HepG2 (cell line): ENCODE data around the gene CD4. TPM values are rescaled to one million over a fixed set of nuclear protein-coding genes. Genes with fewer than 3 reads are reported as not detected.

Source experiments
- ATAC-seq: fragments of 200-7000 bp; cut with Tn5 transposase; 3 replicates; pipeline ENCODE4 v1.9.1; 2020; ENCODE audit warnings: mild to moderate bottlenecking, moderate library complexity
- BruUV-seq: library from RNA; stranded (reverse); fragments of 400-500 nt; replicated peaks from 2 replicates; lab custom pipeline; 2021; lab: Mats Ljungman, UMichigan
- CTCF ChIA-PET: fragments of 300-600 bp; formaldehyde crosslinking; extraction: SDS; loops from one replicate; lab custom pipeline; 2021; ENCODE audit warnings: low total read pairs, inconsistent platforms, low intra/inter-chr PET ratio; lab: Yijun Ruan, JAX
- POLR2A ChIA-PET: fragments of 350-600 bp; sonication (Branson Sonifier 250); formaldehyde crosslinking; loops from one replicate; lab custom pipeline; 2020; ENCODE audit warnings: antibody characterized with exemption, inconsistent platforms; lab: Yijun Ruan, JAX
- DNase-seq: peaks from one replicate; pipeline ENCODE4 v3.0.0-alpha.2; 2015; ENCODE audit warnings: low spot score
- FAIRE-seq: peaks from 3 replicates; lab custom pipeline; 2011; peaks lifted over from hg19 to GRCh38; lab: Jason Lieb, UNC
- H2AFZ ChIP-seq: one replicate; pipeline ENCODE4 v1.6.1; 2011; ENCODE audit warnings: low read length, inconsistent platforms
- H3K27ac ChIP-seq: fragments of 300-600 bp; 3 replicates; pipeline ENCODE4 v1.8.0; 2011; ENCODE audit warnings: mixed run types, mild to moderate bottlenecking, mixed read lengths, low read length, inconsistent platforms; ENCODE audit not compliant: insufficient read depth; ENCODE audit errors: extremely low read length
- H3K27me3 ChIP-seq, 2 experiments: fragments of 200-600 bp in 1 of 2; 2 replicates in 1 of 2; 3 replicates in 1 of 2; pipeline versions ENCODE4 v1.6.0 to v1.8.0; 2011; ENCODE audit warnings: low read length in 2 of 2, mild to moderate bottlenecking in 2 of 2, moderate library complexity in 2 of 2, inconsistent platforms in 1 of 2; ENCODE audit not compliant: insufficient read depth in 2 of 2, control insufficient read depth in 1 of 2
- H3K36me3 ChIP-seq, 2 experiments: fragments of 200-600 bp in 1 of 2; replicated peaks in 1 of 2; 2 replicates in 1 of 2; 3 replicates in 1 of 2; pipeline versions ENCODE4 v1.5.1 to v1.8.0; 2011; ENCODE audit warnings: low read length in 2 of 2, inconsistent platforms in 1 of 2; ENCODE audit not compliant: insufficient read depth in 2 of 2, control insufficient read depth in 1 of 2
- H3K4me1 ChIP-seq: 2 replicates; pipeline ENCODE4 v1.5.1; 2012; ENCODE audit warnings: low read length, inconsistent platforms; ENCODE audit not compliant: insufficient read depth
- H3K4me2 ChIP-seq: 2 replicates; pipeline ENCODE4 v1.6.0; 2011; ENCODE audit warnings: low read depth, low read length, inconsistent platforms
- H3K4me3 ChIP-seq, 3 experiments: fragments of 200-600 bp in 1 of 3; sonication (generic), shearing (Covaris generic) in 1 of 3; replicated peaks in 1 of 3; 2 replicates each; pipeline ENCODE4 v1.5.1; 2011 to 2016; ENCODE audit warnings: low read length in 3 of 3, inconsistent platforms in 2 of 3, low read depth in 2 of 3, mild to moderate bottlenecking in 2 of 3, control low read depth in 1 of 3, mixed read lengths in 1 of 3; ENCODE audit not compliant: insufficient read depth in 1 of 3
- H3K79me2 ChIP-seq: one replicate; pipeline ENCODE4 v1.6.1; 2011; ENCODE audit warnings: low read length, inconsistent platforms; ENCODE audit not compliant: insufficient read depth
- H3K9ac ChIP-seq: 2 replicates; pipeline ENCODE4 v1.6.0; 2011; ENCODE audit warnings: mild to moderate bottlenecking, low read depth, low read length, inconsistent platforms; ENCODE audit not compliant: insufficient read depth
- H3K9me3 ChIP-seq: 2 replicates; pipeline ENCODE4 v1.5.1; 2012; ENCODE audit warnings: mild to moderate bottlenecking, low read length
- H4K20me1 ChIP-seq: 2 replicates; pipeline ENCODE4 v1.6.0; 2011; ENCODE audit warnings: inconsistent platforms, mild to moderate bottlenecking, low read length, moderate library complexity; ENCODE audit not compliant: insufficient read depth
- AGO1 ChIP-seq: fragments of 200-400 bp; formaldehyde crosslinking; IDR thresholded peaks from 2 replicates; pipeline ENCODE4 v1.6.1; 2017; ENCODE audit warnings: mild to moderate bottlenecking, low read depth, low read length, moderate library complexity; ENCODE audit not compliant: poor library complexity, severe bottlenecking
- BRF2 ChIP-seq: sonication (generic); formaldehyde crosslinking; IDR thresholded peaks from 2 replicates; pipeline ENCODE4 v1.8.1; 2022; ENCODE audit warnings: mild to moderate bottlenecking, missing genetic modification reagents
- CENPT ChIP-seq: sonication (generic); formaldehyde crosslinking; IDR thresholded peaks from 2 replicates; pipeline ENCODE4 v1.8.0; 2022; ENCODE audit warnings: low read depth, mild to moderate bottlenecking, moderate library complexity, missing genetic modification reagents
- FOXP1 ChIP-seq, 2 experiments: fragments of 450-650 bp in 1 of 2; IDR thresholded peaks; 2 replicates each; pipeline ENCODE4 v1.6.1; 2017 to 2018; ENCODE audit warnings: antibody characterized with exemption in 1 of 2
- NR0B2 ChIP-seq: sonication (generic); formaldehyde crosslinking; IDR thresholded peaks from 2 replicates; pipeline ENCODE4 v1.4.0; 2020; ENCODE audit warnings: mild to moderate bottlenecking, missing genetic modification reagents
- RNF219 ChIP-seq: sonication (generic); formaldehyde crosslinking; IDR thresholded peaks from 2 replicates; pipeline ENCODE4 v1.5.0; 2020; ENCODE audit warnings: mild to moderate bottlenecking, missing genetic modification reagents
- SP2 ChIP-seq: sonication (generic); formaldehyde crosslinking; IDR thresholded peaks from 2 replicates; pipeline ENCODE4 v1.5.1; 2020; ENCODE audit warnings: mild to moderate bottlenecking, missing genetic modification reagents
- TARDBP ChIP-seq: sonication (generic); formaldehyde crosslinking; IDR thresholded peaks from 2 replicates; pipeline ENCODE4 v1.8.0; 2022; ENCODE audit warnings: mild to moderate bottlenecking, missing genetic modification reagents
- TCF7 ChIP-seq: sonication (generic); IDR thresholded peaks from 2 replicates; pipeline ENCODE4 v1.6.1; 2016; ENCODE audit warnings: antibody characterized with exemption, low read depth
- YY1 ChIP-seq: IDR thresholded peaks from 2 replicates; pipeline ENCODE4 v1.6.1; 2011; ENCODE audit warnings: low read length, low read depth, moderate library complexity, mild to moderate bottlenecking; ENCODE audit not compliant: insufficient read depth, insufficient replicate concordance
- ZBTB46 ChIP-seq: sonication (generic); formaldehyde crosslinking; IDR thresholded peaks from 2 replicates; pipeline ENCODE4 v1.4.0; 2020; ENCODE audit warnings: mild to moderate bottlenecking, missing genetic modification reagents, borderline replicate concordance
- ZNF263 ChIP-seq: sonication (generic); formaldehyde crosslinking; IDR thresholded peaks from 2 replicates; pipeline ENCODE4 v1.4.0; 2020; ENCODE audit warnings: missing genetic modification reagents
- ZNF274 ChIP-seq: sonication (generic); formaldehyde crosslinking; IDR thresholded peaks from 2 replicates; pipeline ENCODE4 v1.5.1; 2020; ENCODE audit warnings: mild to moderate bottlenecking, missing genetic modification reagents
- ZNF275 ChIP-seq: sonication (generic); formaldehyde crosslinking; IDR thresholded peaks from 2 replicates; pipeline ENCODE4 v1.8.0; 2022; ENCODE audit warnings: missing genetic modification reagents, mild to moderate bottlenecking, inconsistent platforms, borderline replicate concordance
- ZNF782 ChIP-seq: sonication (generic); formaldehyde crosslinking; IDR thresholded peaks from 2 replicates; pipeline ENCODE4 v1.4.0; 2020; ENCODE audit warnings: missing genetic modification reagents, mild to moderate bottlenecking, borderline replicate concordance
- WGBS: methylation state at CpG from one replicate; pipeline ENCODE4 v1.1.6; 2017; ENCODE audit warnings: low lambda C conversion rate; 5-methylcytosine and 5-hydroxymethylcytosine counted together
- in situ Hi-C: cut with HindIII; loops from 2 replicates; pipeline ENCODE4 v1.10.0; 2017; ENCODE audit warnings: low pct_unique_long_range_greater_than_20kb; ENCODE audit not compliant: extremely low pct_ligation_motif_present
- intact Hi-C: fragments of 100-400 bp; cut with micrococcal nuclease; formaldehyde crosslinking; loops from one replicate; pipeline ENCODE4 v1.10.0; 2022; ENCODE audit not compliant: unreplicated experiment
- polyA plus RNA-seq, 8 experiments: library from polyadenylated mRNA; depleted of rRNA in 3 of 8; stranded (reverse) in 7 of 8; unstranded in 1 of 8; fragments of >200 nt; fragmentation: Illumina TruSeq in 4 of 8; extraction: Trizol in 4 of 8; gene quantifications; 2 replicates each; pipeline versions ENCODE4 v1.2.1 to v1.2.3, GENCODE V29; 2011 to 2016; ENCODE audit warnings: low read depth in 4 of 8, missing spikeins in 1 of 8, mixed read lengths in 1 of 8; ENCODE audit not compliant: insufficient read depth in 1 of 8
- total RNA-seq, 5 experiments: library from RNA; depleted of rRNA; stranded (reverse); fragments of >200 nt; fragmentation: Illumina TruSeq; extraction: Trizol; gene quantifications; 2 replicates each; pipeline ENCODE4 v1.2.3, GENCODE V29; 2016; ENCODE audit warnings: low read depth in 1 of 5

The CD4 gene
- total and polyA plus RNA-seq, 2 of the 13 experiments (the other 11 are each of a cell fraction or from before 2014, with no cell fraction given): 0.07 to 0.95 TPM

- H3K9me3 ChIP-seq: no peaks in the 10 kb centered on the region
- no peak within 1 kb of the TSS for H2AFZ ChIP-seq
- peak within 1 kb of the TSS; percentile 98 for H3K4me2 ChIP-seq
- peak within 1 kb of the TSS; percentile 95 for H3K9ac ChIP-seq
- ChIA-PET CTCF (no interaction called here), POLR2A (interaction anchor here (0.5 to 6.0 kb wide), 19 partner anchors 13 to 1039 kb away, joined by 3 to 132 read pairs (median 5); partner anchors contain the start of genes C12orf57, CDCA3, ENO2 and RNU7-1)
- H3K36me3 ChIP-seq: peaks cover 17 to 34% of the 10 kb centered on the region in 2 experiments
- FAIRE-seq (no peak), DNase-seq (peak; percentile 39), ATAC-seq (peak; percentile 73)
- no TSS peak for BruUV-seq
- peak within 1 kb of the TSS; percentile 88 to 96 (median 92) for H3K4me3 ChIP-seq
- no peaks in the 10 kb centered on the region; a peak in 1 of 5 replicates for H3K27me3 ChIP-seq
- 1% methylated on average over 17 of the region's 86 CpGs for WGBS
- H3K79me2 ChIP-seq: peaks cover 29% of the 10 kb centered on the region
- H3K4me1 ChIP-seq: peaks cover 45% of the 10 kb centered on the region
- intact Hi-C loops (loop anchor here (2.0 kb wide), 1 partner anchor 15 kb away; the partner anchor contains the start of gene USP5), in situ Hi-C loops (no loop called here)
- peak within 1 kb of the TSS; percentile 87 for H3K27ac ChIP-seq
- peaks cover 44% of the 10 kb centered on the region for H4K20me1 ChIP-seq
- TF ChIP-seq AGO1: peak; percentile 77
- no peak for TF ChIP-seq ZNF274 (CRISPR knock-in tag)
- peak; percentile 36 for TF ChIP-seq NR0B2
- no peak for TF ChIP-seq ZNF782 (CRISPR knock-in tag)
- peak; percentile 84 for TF ChIP-seq YY1
- TF ChIP-seq SP2 (CRISPR knock-in tag): no peak
- no peak for TF ChIP-seq CENPT (CRISPR knock-in tag)
- no peak for TF ChIP-seq FOXP1 (IDR thresholded peaks at IDR 0.05)
- no peak for TF ChIP-seq FOXP1 (CRISPR knock-in tag; IDR thresholded peaks at IDR 0.05)
- no peak for TF ChIP-seq BRF2 (CRISPR knock-in tag)
- TF ChIP-seq TARDBP: no peak
- TF ChIP-seq ZNF263 (CRISPR knock-in tag): 0 out of 2 replicates have a peak, but pooled peaks have one; percentile 12
- no peak for TF ChIP-seq ZBTB46 (CRISPR knock-in tag)
- TF ChIP-seq RNF219 (CRISPR knock-in tag): no peak
- TF ChIP-seq ZNF275 (CRISPR knock-in tag): peak; percentile 37; the same call in 1 of the 2 replicates
- TF ChIP-seq TCF7: no peak
Observed at GRCh38 chr12:6867413-6868210, 78.3 kb downstream of the CD4 start, which contains the start of gene TPI1. TPI1 (plus strand) TSS chr12:6867531; CDS start chr12:6867567, 36 bp downstream.
